Stimulated activated CD8-positive, alpha-beta memory T cell treated with anti-CD3 and anti-CD28 coated beads, Interleukin-12 subunit alpha, Interleukin-12 subunit beta, amount 100 ng/mL, for 24 hours (primary cell): ENCODE data around the gene RAPGEF3.

Source experiments
- DNase-seq: peaks from one replicate; pipeline ENCODE4 v3.0.0-alpha.2; 2020; ENCODE audit errors: extremely low read depth

RAPGEF3 gene

GRCh38 chr12:47757840-47758583 is 668 bp downstream of the RAPGEF3 start:
- no peak for DNase-seq

GRCh38 chr12:47757364-47757839 is 1.3 kb downstream of the RAPGEF3 start:
- no peak for DNase-seq

DNA sequence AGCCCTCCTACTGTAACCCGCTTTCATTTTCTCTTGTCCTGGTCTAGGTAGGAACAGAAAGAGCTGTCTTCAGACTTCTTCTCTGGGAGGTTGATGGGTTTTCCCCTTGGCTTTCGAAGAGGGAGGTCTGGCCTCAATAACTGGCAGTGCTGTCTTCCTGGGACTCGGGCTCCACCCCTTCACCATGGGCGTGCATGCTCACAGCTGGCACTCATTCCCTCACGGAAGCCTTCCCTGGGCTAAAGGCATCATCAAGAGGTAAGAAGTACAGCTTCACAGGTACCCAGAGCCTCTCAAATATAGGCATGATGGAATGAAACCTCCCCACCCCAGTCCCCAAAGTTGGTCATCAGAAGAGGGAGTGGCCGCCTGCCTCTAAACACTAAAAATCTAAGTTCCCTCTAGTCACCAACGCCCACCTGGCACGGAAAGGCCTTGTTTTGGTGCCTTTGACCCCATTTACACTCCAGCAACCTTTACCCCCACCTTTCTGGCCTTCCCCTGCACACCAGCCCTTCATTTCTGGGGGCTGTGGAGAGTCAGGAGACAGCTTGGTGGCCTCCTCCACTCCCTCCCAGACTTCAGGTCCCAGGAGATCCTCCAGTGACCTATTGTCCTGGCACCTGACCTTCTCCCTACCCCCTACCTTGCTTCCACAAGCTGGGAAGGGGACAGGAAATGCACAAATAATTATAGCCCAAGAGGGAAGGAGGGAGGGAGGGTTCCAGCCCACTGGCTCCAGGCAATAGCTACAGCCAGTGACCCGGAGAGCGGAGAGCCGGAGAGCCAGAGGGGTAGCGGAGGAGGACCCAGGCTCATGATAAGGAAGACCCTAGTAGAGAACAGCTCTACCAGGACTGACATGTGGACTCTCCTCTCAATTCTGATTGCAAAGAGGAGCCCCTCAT is 2.8 kb downstream of the RAPGEF3 start:
- no peak for DNase-seq

DNA sequence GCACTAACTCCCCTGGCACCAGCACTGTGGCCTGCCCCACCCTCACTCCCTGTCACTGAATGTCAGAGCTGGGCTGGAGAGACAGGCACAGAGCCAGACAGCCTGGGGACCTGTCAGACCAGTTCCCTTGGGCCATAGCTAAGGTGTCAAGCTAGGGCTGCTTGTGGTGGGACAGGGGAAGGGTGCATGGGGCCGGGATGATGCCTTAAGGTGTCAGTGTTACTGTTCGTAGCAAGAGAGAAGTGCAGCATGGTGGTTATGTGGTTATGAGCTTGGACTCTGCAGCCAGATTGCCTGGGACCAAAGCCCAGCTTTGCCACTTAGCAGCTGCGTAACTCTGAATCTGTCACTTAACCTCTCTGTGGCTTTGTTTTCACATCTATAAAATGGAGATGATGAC is 3.8 kb downstream of the RAPGEF3 start:
- DNase-seq = no peak

DNA sequence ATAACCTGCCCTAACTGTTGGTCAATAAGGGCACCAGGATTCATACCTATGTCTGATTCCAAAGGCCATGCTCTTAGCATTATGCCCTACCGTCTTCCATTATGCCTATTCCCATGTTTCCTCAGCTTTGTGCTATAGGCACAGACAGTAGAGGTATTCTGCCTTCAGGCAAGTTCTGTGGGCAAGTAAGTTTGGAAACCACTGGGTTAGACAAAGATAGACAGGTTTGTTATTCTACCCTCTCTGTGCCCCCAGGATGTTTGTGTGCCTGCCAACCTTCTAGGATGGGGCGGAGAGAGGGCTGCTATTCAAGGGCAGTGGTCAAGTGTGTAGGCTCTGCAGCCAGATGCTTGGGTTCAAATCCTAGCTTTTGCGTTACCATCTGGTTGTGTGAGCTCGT is 4.6 kb downstream of the RAPGEF3 start:
- no peak for DNase-seq

DNA sequence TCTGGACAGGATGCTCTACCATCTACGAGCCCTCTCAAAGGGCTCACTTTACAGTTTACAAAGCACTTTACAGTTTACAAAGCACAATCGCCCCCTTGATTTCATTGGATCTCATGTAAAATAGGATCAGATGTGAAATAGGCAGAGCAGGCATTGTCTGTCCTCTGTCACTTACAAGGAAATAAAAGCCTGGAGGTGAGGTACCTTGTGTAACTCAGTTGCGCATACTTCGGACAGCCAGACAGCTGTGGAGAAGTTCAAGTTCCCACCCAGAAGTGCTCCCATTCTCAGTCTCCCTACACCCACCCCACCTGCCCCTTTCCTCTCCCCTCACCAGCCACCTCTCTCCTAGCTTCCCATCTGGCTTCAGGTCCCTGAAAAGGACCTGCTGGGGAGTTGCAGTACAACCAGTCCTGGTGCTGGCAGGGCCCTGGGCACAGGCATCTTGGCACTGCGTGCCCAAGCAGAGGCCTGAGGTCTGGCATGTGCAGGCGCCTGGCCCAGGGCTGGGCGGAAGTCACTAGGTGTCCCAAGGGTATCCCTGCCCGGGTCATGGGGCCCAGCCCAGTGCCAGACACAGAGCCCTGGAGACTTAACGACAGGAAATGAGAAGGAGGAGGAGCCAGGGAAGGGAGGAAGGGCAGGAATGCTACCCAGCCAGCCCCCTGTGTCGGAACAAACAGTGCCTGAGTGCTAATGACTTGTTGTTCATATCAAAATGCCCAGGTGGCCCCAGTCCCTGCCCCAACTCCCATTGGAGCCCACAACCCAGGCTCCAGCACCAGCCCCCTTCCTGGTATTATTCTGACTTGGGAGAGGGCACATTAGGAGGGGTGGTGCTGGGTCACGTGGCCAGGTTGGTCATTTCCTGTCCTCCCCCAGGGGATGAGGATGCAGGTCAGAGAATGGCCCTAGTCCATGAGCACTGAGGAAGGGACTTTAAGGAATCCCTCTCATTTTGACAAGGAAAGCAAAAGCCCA is 5.4 kb downstream of the RAPGEF3 start:
- DNase-seq = no peak

- no peak for DNase-seq
Observed at GRCh38 chr12:47752552-47752951, 6.1 kb downstream of the RAPGEF3 start.

GRCh38 chr12:47752121-47752520 is 6.6 kb downstream of the RAPGEF3 start:
- no peak for DNase-seq

DNA sequence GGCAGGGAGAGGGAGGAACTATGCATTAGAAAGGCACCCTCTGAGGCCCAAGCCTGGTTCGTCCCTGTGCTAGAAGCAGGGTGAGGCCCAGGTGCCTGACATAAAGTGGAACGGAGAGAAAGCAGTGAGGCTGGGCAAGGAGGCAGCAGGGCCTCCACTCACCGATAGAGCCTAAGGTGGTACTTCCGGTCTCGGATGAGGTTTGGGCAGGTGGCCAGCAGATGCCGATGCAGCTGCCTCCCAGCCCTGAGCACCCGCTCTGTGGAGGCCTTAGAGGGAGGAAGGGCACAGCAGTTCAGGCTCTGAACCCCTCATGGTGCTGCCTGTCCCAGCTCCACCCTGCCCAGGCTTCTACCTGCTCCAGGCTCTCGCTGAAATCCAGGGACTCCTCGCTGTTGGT is 7.1 kb downstream of the RAPGEF3 start:
- no peak for DNase-seq

DNA sequence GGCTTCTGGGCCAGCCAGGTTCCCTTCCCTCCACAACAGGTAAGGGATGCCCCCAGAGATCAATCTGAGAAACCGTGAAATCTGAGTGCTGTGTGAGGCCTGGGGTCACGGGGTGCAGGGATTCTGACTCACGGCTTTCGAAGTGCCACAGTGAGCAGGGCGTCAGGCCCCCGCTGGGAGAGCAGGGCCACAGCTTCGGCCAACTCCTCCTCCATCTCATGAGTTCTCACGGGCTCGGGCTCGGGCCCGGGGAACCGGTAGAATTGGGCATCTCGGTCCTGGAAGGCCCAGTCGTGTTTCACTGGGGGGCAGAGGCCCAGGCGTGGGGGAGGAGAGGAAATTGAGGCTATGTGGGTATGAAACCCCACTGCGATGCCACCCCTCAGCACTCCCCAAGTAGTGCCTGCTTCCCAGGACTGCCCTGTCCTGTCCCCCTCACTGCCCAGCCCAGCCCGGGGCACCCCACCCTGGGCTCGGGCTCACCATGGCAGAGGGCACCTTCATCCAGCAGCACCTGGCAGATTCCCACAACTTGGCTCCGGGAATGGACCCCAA is 7.7 kb downstream of the RAPGEF3 start:
- no peak for DNase-seq

DNA sequence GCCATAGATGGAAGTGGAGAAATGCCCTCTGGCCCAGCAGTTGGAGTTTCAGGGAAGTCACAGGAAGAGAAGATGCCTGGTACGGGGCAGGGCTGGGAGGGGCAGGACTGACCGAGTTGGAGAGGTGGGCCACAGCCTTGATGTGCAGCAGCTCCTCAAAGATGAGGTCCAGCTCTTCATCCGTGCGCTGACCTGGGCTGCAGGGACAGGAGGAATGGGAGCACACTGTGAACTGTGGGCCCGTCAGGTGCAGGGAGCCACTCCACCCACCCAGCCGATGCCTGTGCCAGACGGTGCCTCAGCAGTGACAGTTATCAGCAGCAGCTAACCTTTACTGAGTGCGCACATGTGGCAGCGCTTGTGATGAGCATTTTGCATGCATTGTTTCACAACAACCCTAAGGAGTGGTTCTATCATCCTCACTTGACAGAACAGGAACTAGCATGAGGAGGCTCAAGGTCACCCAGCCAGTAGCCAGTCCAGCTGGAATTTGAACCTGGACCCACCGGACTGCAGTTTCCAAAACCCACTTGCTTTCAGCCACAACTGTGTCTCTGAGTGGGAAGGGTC is 8.4 kb downstream of the RAPGEF3 start:
- no peak for DNase-seq

GRCh38 chr12:47748899-47749298 is 9.8 kb downstream of the RAPGEF3 start:
- no peak for DNase-seq

DNA sequence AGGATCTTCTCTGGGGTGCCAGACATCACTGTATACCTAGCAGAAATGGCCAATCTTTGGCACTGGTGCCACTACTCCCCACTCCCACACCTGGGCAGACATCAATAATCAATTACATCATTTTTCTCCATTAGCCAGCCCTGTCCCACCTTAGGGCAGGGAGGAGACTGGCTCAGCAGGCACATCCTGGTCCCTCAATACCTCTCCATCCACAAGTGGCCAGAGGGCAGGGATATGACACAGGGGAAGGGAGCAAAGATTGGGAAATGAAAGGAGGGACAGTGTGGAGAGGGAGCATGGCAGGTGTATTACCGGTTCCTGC is 10.2 kb downstream of the RAPGEF3 start:
- DNase-seq = no peak

- DNase-seq = no peak
Observed at GRCh38 chr12:47747596-47748506, 10.8 kb downstream of the RAPGEF3 start.

DNA sequence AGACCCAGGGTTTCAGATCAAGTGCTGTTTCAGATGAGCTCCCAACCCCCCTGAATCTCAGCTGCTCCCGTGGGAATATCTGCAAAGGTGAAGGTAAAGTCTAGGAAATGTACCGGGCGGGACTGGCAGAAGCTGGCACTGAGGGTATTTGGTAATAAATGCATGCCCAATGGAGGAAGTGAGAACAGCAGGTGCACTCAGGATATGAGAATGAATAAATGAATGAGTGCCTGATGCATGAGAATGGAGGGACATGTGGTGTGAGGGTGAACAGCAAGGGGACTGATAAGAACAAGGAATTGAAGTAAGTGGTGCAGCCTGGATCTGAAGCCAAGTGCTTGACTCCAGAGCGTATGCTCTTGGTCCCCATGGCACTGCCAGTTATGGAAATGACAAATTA is 11.6 kb downstream of the RAPGEF3 start:
- DNase-seq = no peak

DNA sequence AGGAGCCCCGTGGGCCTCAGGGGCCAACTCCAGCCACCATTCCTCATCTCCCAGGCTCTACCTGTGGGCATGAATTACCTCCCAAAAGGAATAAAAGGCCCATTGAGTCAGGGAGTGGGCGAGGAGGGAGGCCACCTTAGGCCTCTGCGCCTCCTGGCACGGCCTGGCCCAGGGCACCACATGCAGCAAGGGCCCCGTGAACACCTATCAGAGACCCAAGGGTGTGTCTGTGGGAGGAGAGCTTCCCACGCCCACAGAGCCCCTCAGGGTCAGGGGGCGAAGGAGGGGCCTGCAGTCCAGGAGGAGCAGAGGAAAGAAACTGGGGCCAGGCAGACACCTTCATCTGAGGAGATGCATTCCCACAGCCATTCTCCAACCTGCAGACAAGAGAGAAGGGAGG is 12.2 kb downstream of the RAPGEF3 start:
- no peak for DNase-seq

DNA sequence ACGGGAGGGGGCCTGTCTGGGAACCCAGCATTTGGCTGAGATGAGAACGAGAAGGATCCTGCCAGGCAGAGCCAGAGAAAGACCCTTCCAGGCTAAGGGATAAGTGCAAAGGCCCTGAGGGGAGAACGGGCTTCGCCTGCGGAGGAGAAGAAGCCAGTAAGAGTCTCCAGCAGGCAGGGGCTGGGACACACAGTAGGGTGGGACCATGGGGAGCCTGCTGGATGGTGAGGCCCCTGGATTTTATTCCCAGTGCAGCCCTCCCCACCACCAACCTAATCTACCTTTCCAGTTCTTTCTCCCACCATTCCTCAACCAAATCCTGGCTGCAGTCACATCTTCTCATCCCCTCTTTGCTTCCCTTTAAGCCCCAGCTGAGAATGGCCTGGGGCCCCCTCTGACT is 12.6 kb downstream of the RAPGEF3 start:
- DNase-seq = no peak

DNA sequence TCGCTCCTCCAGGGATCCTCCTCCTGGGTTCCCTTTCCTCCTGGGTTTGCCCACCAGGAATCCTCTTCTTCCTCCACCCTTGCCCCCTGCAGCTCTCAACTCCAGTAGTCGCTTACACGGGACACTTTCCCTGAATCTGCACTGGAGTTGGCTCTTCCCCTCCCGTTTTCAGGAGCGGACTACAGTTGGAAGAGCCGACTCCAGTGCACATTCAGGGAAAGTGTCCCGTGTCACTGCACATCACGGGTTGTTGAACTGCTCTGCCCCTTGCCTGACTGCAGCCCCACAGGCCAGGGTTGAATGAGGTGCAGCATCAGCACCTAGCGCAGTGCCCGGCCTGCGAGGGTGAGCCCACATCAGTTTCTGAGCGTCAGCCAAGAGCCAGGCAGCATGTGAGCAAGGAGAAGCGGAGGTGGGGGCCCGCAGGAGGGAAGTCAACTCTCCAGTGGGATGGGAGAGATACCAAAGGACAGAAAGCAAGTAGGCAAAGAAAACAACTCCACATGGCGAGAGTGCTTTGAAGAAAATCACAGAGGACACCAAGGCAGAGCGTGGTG is 13.1 kb downstream of the RAPGEF3 start:
- no peak for DNase-seq

DNA sequence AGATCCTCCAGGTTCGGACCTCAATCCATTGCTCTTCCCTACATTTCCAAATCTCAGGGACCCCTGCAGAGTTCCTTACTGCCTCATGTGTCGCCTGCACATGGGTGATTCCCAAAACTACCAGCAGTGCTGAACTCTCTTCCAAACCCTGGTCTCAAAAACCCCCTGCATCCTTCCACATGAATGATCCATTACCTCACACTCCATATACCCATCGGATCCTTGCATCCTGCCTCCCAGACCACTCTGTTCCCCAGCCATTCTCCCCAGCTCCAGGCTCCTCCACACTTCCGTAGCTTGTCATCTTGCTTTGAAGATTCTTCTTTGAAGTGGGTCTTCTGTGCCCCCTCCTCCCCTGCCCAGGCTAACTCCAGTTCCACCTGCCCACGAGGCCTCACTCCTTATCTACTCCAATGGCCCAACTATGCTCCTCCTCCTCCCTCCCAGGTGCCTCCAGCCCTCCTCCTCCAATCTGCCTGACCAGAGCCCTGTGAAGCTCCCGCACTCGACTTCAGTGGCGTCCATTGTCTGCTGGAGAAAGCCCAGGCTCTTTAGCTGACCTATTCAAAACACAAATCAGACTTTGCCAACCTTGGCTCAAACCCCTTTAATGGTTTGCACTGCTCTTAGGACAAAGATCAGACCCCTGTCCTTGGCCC is 13.8 kb downstream of the RAPGEF3 start:
- no peak for DNase-seq
